ENCODE results near the gene VEGFA.

Gene VEGFA

GRCh38 chr6:43800298-43800623, 30.2 kb downstream of the VEGFA start:
- ATAC-seq: no peak
- no peak for TF ChIP-seq ZNF8 (CRISPR knock-in tag; IDR thresholded peaks at IDR 0.05)
- no peak for TF ChIP-seq TCF4 (CRISPR knock-in tag; IDR thresholded peaks at IDR 0.05; ENCODE audit: borderline replicate concordance)
- no peak for TF ChIP-seq ESRRG (CRISPR knock-in tag; IDR thresholded peaks at IDR 0.05)
- no peak for TF ChIP-seq ZNF70 (CRISPR knock-in tag; IDR thresholded peaks at IDR 0.05)
- TF ChIP-seq ISL1 (CRISPR knock-in tag; IDR thresholded peaks at IDR 0.05): no peak
- no peak for TF ChIP-seq ZC3H10 (CRISPR knock-in tag; IDR thresholded peaks at IDR 0.05)
- no peak for TF ChIP-seq ZNF565 (CRISPR knock-in tag; conservative IDR thresholded peaks at IDR 0.05; ENCODE audit: low read depth)
- TF ChIP-seq CSDC2 (CRISPR knock-in tag; IDR thresholded peaks at IDR 0.05): no peak
- TF ChIP-seq RARB (CRISPR knock-in tag; IDR thresholded peaks at IDR 0.05): no peak
- no peak for TF ChIP-seq OSR1 (CRISPR knock-in tag; IDR thresholded peaks at IDR 0.05)
- TF ChIP-seq, protein P1, sequence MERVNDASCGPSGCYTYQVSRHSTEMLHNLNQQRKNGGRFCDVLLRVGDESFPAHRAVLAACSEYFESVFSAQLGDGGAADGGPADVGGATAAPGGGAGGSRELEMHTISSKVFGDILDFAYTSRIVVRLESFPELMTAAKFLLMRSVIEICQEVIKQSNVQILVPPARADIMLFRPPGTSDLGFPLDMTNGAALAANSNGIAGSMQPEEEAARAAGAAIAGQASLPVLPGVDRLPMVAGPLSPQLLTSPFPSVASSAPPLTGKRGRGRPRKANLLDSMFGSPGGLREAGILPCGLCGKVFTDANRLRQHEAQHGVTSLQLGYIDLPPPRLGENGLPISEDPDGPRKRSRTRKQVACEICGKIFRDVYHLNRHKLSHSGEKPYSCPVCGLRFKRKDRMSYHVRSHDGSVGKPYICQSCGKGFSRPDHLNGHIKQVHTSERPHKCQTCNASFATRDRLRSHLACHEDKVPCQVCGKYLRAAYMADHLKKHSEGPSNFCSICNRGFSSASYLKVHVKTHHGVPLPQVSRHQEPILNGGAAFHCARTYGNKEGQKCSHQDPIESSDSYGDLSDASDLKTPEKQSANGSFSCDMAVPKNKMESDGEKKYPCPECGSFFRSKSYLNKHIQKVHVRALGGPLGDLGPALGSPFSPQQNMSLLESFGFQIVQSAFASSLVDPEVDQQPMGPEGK (CRISPR knock-in tag; IDR thresholded peaks at IDR 0.05; ENCODE audit: borderline replicate concordance): no peak
- TF ChIP-seq, protein P2, sequence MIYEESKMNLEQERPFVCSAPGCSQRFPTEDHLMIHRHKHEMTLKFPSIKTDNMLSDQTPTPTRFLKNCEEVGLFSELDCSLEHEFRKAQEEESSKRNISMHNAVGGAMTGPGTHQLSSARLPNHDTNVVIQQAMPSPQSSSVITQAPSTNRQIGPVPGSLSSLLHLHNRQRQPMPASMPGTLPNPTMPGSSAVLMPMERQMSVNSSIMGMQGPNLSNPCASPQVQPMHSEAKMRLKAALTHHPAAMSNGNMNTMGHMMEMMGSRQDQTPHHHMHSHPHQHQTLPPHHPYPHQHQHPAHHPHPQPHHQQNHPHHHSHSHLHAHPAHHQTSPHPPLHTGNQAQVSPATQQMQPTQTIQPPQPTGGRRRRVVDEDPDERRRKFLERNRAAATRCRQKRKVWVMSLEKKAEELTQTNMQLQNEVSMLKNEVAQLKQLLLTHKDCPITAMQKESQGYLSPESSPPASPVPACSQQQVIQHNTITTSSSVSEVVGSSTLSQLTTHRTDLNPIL (CRISPR knock-in tag; IDR thresholded peaks at IDR 0.05; ENCODE audit: low read depth): no peak
- TF ChIP-seq GLIS3 (CRISPR knock-in tag; IDR thresholded peaks at IDR 0.05): no peak
- TF ChIP-seq PPARA (CRISPR knock-in tag; IDR thresholded peaks at IDR 0.05; ENCODE audit: borderline replicate concordance): no peak
- no peak for TF ChIP-seq SNAI2 (CRISPR knock-in tag; IDR thresholded peaks at IDR 0.05)
- TF ChIP-seq ZFP3 (CRISPR knock-in tag; IDR thresholded peaks at IDR 0.05): no peak
- TF ChIP-seq TSHZ2 (CRISPR knock-in tag; IDR thresholded peaks at IDR 0.05): no peak
- no peak for TF ChIP-seq BACH2 (CRISPR knock-in tag; IDR thresholded peaks at IDR 0.05; ENCODE audit: borderline replicate concordance)

GRCh38 chr6:43800746-43801494, 30.9 kb downstream of the VEGFA start:
- TF ChIP-seq ZNF70 (CRISPR knock-in tag; IDR thresholded peaks at IDR 0.05) (no peak), CSRNP3 (CRISPR knock-in tag; IDR thresholded peaks at IDR 0.05) (no peak), ZNF8 (CRISPR knock-in tag; IDR thresholded peaks at IDR 0.05) (no peak), ZC3H10 (CRISPR knock-in tag; IDR thresholded peaks at IDR 0.05) (no peak), TOX (CRISPR knock-in tag; IDR thresholded peaks at IDR 0.05; ENCODE audit: borderline replicate concordance) (no peak), ARNTL (CRISPR knock-in tag; IDR thresholded peaks at IDR 0.05; ENCODE audit: borderline replicate concordance, low read depth) (no peak), ISL1 (CRISPR knock-in tag; IDR thresholded peaks at IDR 0.05) (no peak)
- TF ChIP-seq, protein P2 (CRISPR knock-in tag; IDR thresholded peaks at IDR 0.05; ENCODE audit: low read depth): no peak
- no peak for ATAC-seq

All from SK-N-SH treated with all-trans-retinoic acid at 6 μM for 48 hours (cell line).